ENCODE measurements around the gene TGM5. TPM values are rescaled to one million over a fixed set of nuclear protein-coding genes. Genes with fewer than 3 reads are reported as not detected.
"Not testable (repeated sequence)": the region's sequence is repeated elsewhere in the genome, so short reads cannot be mapped to it uniquely, and the experiment has no call there.

The TGM5 gene
- total RNA-seq, 4 donors from 2014 or later = 12.1 TPM; not detected in 3

- H3K27me3 ChIP-seq = peaks cover 47% of the 10 kb centered on the region
- 76 to 86% methylated on average over 3 to 12 of the region's 12 CpGs for WGBS, 2 donors (ENCODE audit: low coverage in 1 of 2)
Measured at GRCh38 chr15:43292375-43293078, 25.8 kb upstream of the TGM5 start.

GRCh38 chr15:43289656-43290055 lies 22.9 kb upstream of the TGM5 start:
- not testable (repeated sequence) for H3K27ac ChIP-seq, DNase-seq, H3K36me3 ChIP-seq, H3K9me3 ChIP-seq, H3K4me1 ChIP-seq, H3K4me3 ChIP-seq
- peaks cover 31% of the 10 kb centered on the region for H3K27me3 ChIP-seq
- WGBS, 2 donors (ENCODE audit: low coverage in 1 of 2) = 99% methylated on average over 3 of the region's 3 CpGs; no CpG with 5 or more reads in 1 of the 2 donors
- intact Hi-C loops (cut with DNase I; ENCODE audit: low total_unique reads) = loop anchor here (10.0 kb wide), 1 partner anchor 65 kb away; the partner anchor contains the start of gene EPB42
- in situ Hi-C loops (cut with MboI; ENCODE audit: low pct_ligation_motif_present in 1 of 4, low pct_unique_long_range_greater_than_20kb in 1 of 4, low sequenced_read_pairs in 3 of 4) = loop anchor here in 1 of 4 donors (25.0 kb wide), 1 partner anchor 577 kb away; no protein-coding TSS in a partner anchor

More at GRCh38 chr15:43292375-43293078, 25.8 kb upstream of the TGM5 start:
- Histone ChIP-seq H3K36me3 (no peaks in the 10 kb centered on the region), H3K27ac (no peak overlapping the region), H3K4me3 (no peak overlapping the region), H3K9me3 (no peaks in the 10 kb centered on the region), H3K4me1 (peaks cover 0 to 4% (median 0%) of the 10 kb centered on the region in 4 donors)
- in situ Hi-C loops (cut with MboI; ENCODE audit: low pct_ligation_motif_present in 1 of 4, low pct_unique_long_range_greater_than_20kb in 1 of 4, low sequenced_read_pairs in 3 of 4) = loop anchor here in 1 of 4 donors (25.0 kb wide), 1 partner anchor 580 kb away; no protein-coding TSS in a partner anchor
- intact Hi-C loops (cut with DNase I; ENCODE audit: low total_unique reads) = no loop called here
- TF ChIP-seq POLR2AphosphoS5 (IDR thresholded peaks at IDR 0.05) (no peak), POLR2A (IDR thresholded peaks at IDR 0.05) (no peak), EP300 (IDR thresholded peaks at IDR 0.05; ENCODE audit: low read depth) (no peak), CTCF (IDR thresholded peaks at IDR 0.05) (no peak)
- DNase-seq = no peak

- Histone ChIP-seq H3K9me3 (no peaks in the 10 kb centered on the region), H3K27me3 (peaks cover 14% of the 10 kb centered on the region), H3K27ac (no peak overlapping the region), H3K36me3 (no peaks in the 10 kb centered on the region), H3K4me3 (no peak overlapping the region), H3K4me1 (no peaks in the 10 kb centered on the region)
- intact Hi-C loops (cut with DNase I; ENCODE audit: low total_unique reads) (loop anchor here (10.0 kb wide), 1 partner anchor 62 kb away; the partner anchor contains the start of gene EPB42), in situ Hi-C loops (cut with MboI; ENCODE audit: low pct_ligation_motif_present in 1 of 4, low pct_unique_long_range_greater_than_20kb in 1 of 4, low sequenced_read_pairs in 3 of 4) (loop anchor here in 1 of 4 donors (25.0 kb wide), 1 partner anchor 575 kb away; no protein-coding TSS in a partner anchor)
- TF ChIP-seq POLR2A (IDR thresholded peaks at IDR 0.05) = no peak
- TF ChIP-seq EP300 (IDR thresholded peaks at IDR 0.05; ENCODE audit: low read depth) = no peak
- no peak for TF ChIP-seq POLR2AphosphoS5 (IDR thresholded peaks at IDR 0.05)
- no peak for TF ChIP-seq CTCF (IDR thresholded peaks at IDR 0.05)
- no peak for DNase-seq
- WGBS, 2 donors (ENCODE audit: low coverage in 1 of 2) = 79 to 80% methylated on average over 1 to 15 of the region's 15 CpGs
Measured at GRCh38 chr15:43287254-43287653, 20.5 kb upstream of the TGM5 start.

GRCh38 chr15:43286074-43286473 lies 19.3 kb upstream of the TGM5 start:
- 64% methylated on average over 7 of the region's 7 CpGs; no CpG with 5 or more reads in 1 of the 2 donors for WGBS, 2 donors (ENCODE audit: low coverage in 1 of 2)
- no peak overlapping the region for H3K4me3 ChIP-seq
- no peaks in the 10 kb centered on the region for H3K9me3 ChIP-seq
- H3K27me3 ChIP-seq = peaks cover 9% of the 10 kb centered on the region
- no peak overlapping the region for H3K27ac ChIP-seq
- no peak for DNase-seq
- no peaks in the 10 kb centered on the region for H3K36me3 ChIP-seq
- in situ Hi-C loops (cut with MboI; ENCODE audit: low pct_ligation_motif_present in 1 of 4, low pct_unique_long_range_greater_than_20kb in 1 of 4, low sequenced_read_pairs in 3 of 4) = loop anchor here in 1 of 4 donors (25.0 kb wide), 1 partner anchor 574 kb away; no protein-coding TSS in a partner anchor
- no peak for TF ChIP-seq POLR2A (IDR thresholded peaks at IDR 0.05)
- no peaks in the 10 kb centered on the region for H3K4me1 ChIP-seq
- intact Hi-C loops (cut with DNase I; ENCODE audit: low total_unique reads) = loop anchor here (10.0 kb wide), 1 partner anchor 61 kb away; the partner anchor contains the start of gene EPB42

GRCh38 chr15:43285609-43286037 lies 18.9 kb upstream of the TGM5 start:
- WGBS, 2 donors (ENCODE audit: low coverage in 1 of 2) = 0 to 4% methylated on average over 2 to 4 of the region's 4 CpGs
- in situ Hi-C loops (cut with MboI; ENCODE audit: low pct_ligation_motif_present in 1 of 4, low pct_unique_long_range_greater_than_20kb in 1 of 4, low sequenced_read_pairs in 3 of 4) (loop anchor here in 1 of 4 donors (25.0 kb wide), 1 partner anchor 573 kb away; no protein-coding TSS in a partner anchor), intact Hi-C loops (cut with DNase I; ENCODE audit: low total_unique reads) (loop anchor here (10.0 kb wide), 1 partner anchor 61 kb away; the partner anchor contains the start of gene EPB42)

More at GRCh38 chr15:43285609-43286037, 18.9 kb upstream of the TGM5 start:
- TF ChIP-seq POLR2A (IDR thresholded peaks at IDR 0.05) (no peak), CTCF (IDR thresholded peaks at IDR 0.05) (peak; percentile 77 to 86 (median 79))
- Histone ChIP-seq H3K27ac (no peak overlapping the region), H3K27me3 (peaks cover 9% of the 10 kb centered on the region), H3K4me1 (no peaks in the 10 kb centered on the region), H3K36me3 (no peaks in the 10 kb centered on the region), H3K9me3 (no peaks in the 10 kb centered on the region), H3K4me3 (no peak overlapping the region)
- DNase-seq = peak; percentile 39

Measured in transverse colon (tissue), 4 donors.